NCI-H1694 (cell line): ENCODE data around the gene PIGW.
"Not testable (repeated sequence)": the region's sequence is repeated elsewhere in the genome, so short reads cannot be mapped to it uniquely, and the experiment has no call there.

ENCODE experiments used
- DNase-seq: peaks from one replicate; lab custom pipeline; 2025; lab: John Stamatoyannopoulos, UW

The PIGW gene

GRCh38 chr17:36508439-36508838, 26.3 kb upstream of the PIGW start:
- DNase-seq, result not testable (repeated sequence)

- no peak for DNase-seq
Measured at GRCh38 chr17:36509272-36509985, 25.4 kb upstream of the PIGW start.

GRCh38 chr17:36510636-36511035, 24.2 kb upstream of the PIGW start:
- DNase-seq, result no peak

- DNase-seq, result no peak
Measured at GRCh38 chr17:36511216-36511615, 23.6 kb upstream of the PIGW start.

- DNase-seq, result no peak
Measured at GRCh38 chr17:36512641-36513040, 22.1 kb upstream of the PIGW start.

- DNase-seq, result no peak
Measured at GRCh38 chr17:36514856-36515255, 19.9 kb upstream of the PIGW start.

GRCh38 chr17:36515837-36516236, 18.9 kb upstream of the PIGW start:
- no peak for DNase-seq

GRCh38 chr17:36523113-36523512, 11.7 kb upstream of the PIGW start:
- peak; percentile 43 for DNase-seq

- DNase-seq, result no peak
Measured at GRCh38 chr17:36524428-36524876, 10.3 kb upstream of the PIGW start.

GRCh38 chr17:36525113-36525512, 9.7 kb upstream of the PIGW start:
- no peak for DNase-seq

GRCh38 chr17:36525888-36526287, 8.9 kb upstream of the PIGW start:
- DNase-seq, result no peak

GRCh38 chr17:36527621-36528250, 7.1 kb upstream of the PIGW start:
- no peak for DNase-seq

GRCh38 chr17:36529121-36529520, 5.7 kb upstream of the PIGW start:
- DNase-seq, result no peak

GRCh38 chr17:36532435-36532975, 2.3 kb upstream of the PIGW start:
- no peak for DNase-seq

- peak; percentile 65 for DNase-seq
Measured at GRCh38 chr17:36533935-36534839, 600 bp upstream of the PIGW start.

GRCh38 chr17:36535669-36536081, 888 bp downstream of the PIGW start:
- no peak for DNase-seq

GRCh38 chr17:36540696-36541095, 5.9 kb downstream of the PIGW start:
- no peak for DNase-seq

GRCh38 chr17:36542755-36543154, 8.0 kb downstream of the PIGW start:
- no peak for DNase-seq

GRCh38 chr17:36544044-36544306, 9.2 kb downstream of the PIGW start:
- no peak for DNase-seq

GRCh38 chr17:36544307-36545076, 9.7 kb downstream of the PIGW start, which contains the start of gene GGNBP2:
Gene GGNBP2, plus strand, starts transcription at chr17:36544919. Its CDS starts 806 bp downstream, at chr17:36545725.
- DNase-seq, result peak; percentile 68

GRCh38 chr17:36545077-36545464, 10.3 kb downstream of the PIGW start:
- no peak for DNase-seq
